GM18861 (cell line): ENCODE measurements around the gene USP10.
"Not testable (repeated sequence)": the region's sequence is repeated elsewhere in the genome, so short reads cannot be mapped to it uniquely, and the experiment has no call there.

Experiments used
- ATAC-seq: cut with Tn5 transposase; IDR thresholded peaks from one replicate; pipeline ENCODE4 v1.9.1; 2021; ENCODE audit not compliant: unreplicated experiment

The USP10 gene

DNA sequence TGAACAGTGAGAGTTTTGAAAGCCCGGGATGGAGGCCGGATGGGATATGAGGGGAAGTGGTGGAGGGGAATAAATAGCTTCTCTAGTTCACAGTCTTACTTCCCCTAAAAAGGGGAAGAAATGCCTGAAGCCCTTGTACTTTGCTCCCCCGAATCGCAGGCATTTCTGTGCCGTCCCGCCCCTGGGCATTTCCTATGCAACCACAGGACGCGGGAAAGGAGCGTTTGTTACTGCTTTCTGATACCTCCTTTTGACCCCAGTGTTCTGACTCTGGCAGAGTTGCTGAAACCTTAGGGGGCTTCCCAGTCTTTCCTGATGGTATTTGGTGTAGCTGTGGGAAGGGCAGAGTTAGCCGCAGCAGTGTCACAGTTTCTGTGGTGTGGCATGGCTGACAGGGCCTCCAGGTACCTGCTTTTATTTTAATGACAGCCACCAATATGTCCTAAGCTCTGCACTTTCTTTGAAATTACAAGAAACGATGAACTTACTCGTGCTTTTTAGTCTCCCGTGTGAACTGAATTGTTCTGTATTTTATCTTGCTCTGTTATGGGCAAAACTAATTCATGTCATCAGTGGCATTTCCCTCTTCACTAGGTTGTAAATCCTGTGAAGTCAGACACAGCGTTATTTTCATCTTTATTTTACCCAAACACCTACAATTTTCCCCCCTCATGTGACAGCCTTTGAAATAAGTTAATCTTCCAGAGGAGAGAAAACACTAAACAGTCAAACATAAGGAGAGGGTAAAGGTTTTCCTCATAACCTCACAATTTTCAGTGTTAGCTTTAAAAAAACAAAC lies 27.1 kb downstream of the USP10 start:
- ATAC-seq = peak; percentile 22

DNA sequence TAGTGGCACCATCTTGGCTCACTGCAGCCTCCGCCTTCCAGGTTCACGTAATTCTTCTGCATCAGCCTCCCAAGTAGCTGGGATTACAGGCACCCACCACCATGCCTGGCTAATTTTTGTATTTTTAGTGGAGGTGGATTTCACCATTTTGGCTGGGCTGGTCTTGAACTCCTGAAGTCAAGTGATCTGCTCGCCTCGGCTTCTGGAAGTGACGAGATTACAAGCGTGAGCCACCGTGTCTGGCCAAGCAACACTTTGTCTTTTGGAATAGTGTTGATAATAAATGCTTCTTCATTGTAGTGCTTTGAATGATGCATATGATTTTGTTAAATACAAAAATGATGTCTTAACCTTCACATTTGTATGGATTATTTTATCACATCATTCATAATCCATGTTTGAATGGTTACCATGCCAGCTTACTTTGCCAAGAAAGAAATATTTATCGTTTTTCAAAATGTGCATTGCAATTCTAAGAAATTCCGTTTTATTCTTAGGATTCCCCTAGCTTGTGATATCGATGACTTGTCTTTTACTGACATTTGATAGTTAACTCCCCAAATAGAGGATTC lies 29.1 kb downstream of the USP10 start:
- ATAC-seq = no peak

DNA sequence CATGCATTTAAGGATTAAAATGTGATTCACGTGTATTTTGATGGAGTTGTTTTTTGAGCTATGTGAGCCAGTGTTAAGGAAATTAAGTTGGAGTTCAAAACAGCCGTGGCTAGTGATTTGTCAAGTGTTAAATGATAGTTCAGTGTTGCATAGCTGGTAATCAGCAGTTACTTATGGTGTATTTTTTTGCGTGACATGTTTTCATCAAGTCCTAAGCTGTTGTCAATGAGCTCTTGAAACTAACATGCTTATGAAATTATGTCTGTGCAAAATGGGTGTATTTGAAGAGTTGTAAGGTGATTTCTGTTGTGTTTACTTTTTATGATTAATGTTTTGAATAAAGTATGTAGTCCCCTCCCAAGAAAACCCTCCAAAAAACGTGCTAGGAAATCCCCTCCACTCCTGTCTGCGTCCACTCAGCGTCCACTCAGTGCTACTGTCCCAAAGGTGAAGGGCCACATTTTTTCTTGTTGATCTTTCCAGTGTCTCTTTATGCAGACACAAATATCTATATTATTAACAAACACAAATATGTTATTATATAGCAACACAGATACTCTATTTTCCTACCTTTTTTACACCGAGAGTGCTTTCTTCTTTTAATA lies 30.0 kb downstream of the USP10 start:
- ATAC-seq = peak; percentile 3

DNA sequence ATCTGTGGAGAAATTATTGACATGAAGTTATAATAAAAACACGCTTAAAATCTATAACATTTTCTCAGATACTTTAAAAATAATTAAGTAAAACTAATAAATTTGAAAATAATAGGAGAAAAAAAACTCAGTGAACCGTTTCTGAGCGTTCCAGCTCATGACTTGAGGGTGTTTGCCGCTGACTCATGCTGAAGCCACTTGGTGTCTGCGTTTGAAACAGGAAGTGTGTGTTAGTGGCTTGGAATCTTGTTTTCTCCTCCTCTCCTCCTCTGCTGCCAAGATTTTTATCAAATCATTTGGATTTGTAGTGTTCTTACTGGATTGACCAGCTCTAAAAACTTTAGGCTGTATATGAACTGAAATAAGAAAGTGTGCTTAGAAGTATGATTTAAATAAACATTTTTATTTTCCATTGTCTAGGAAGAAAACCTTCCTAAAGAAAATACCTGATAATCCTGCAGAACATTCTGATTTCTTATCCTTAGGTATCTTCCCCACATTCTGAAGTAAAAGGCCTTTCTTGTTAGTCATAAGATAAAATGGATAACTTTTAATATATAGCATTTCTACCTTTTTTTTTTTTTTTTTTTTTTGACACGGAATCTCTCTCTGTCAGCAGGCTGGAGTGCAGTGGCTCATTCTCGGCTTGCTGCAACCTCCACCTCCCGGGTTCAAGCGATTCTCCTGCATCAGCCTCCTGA lies 30.8 kb downstream of the USP10 start:
- ATAC-seq = peak; percentile 53

DNA sequence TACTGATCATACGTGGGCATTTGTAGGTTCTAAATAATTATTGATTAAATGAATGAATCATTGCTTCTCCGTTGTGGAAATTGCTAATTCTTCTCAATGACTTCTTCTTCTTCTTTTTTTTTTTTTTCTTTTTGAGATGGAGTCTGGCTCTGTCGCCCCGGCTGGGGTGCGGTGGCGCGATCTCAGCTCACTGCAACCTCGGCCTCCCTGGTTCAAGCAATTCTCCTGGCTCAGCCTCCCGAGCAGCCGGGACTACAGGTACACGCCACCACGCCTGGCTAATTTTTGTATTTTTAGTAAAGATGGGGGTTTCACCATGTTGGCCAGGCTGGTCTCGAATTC lies 32.5 kb downstream of the USP10 start:
- ATAC-seq = not testable (repeated sequence)

DNA sequence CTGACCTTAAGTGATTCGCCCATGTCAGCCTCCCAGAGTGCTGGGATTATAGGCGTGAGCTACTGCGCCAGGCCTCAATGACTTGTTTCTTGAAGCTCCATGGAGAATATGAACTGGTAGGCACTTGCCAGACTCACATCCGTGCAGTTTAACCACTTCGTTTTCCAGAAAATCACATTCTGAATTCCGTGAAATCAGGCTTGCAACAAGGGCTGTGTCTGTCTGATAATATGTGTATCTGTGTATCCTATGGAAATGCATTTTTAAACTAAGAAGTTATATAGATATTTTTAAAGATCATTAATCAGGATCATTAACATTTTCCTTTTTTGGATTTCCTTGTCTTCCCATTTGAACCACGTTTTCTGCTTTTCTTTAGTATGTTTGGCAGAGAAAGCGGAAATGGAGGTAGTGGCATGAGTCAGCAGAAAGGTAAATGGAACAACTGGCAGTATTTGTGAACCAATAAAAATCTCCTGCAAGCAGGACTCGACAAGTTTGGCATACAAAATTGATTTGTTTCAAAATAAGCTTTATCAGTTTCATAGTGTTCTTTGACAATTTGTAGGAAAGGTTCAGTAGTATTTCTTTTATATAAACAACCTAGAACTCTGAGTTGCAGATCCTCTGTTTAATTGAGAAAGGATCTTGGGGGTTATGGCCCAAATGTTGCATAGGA lies 33.0 kb downstream of the USP10 start:
- no peak for ATAC-seq

DNA sequence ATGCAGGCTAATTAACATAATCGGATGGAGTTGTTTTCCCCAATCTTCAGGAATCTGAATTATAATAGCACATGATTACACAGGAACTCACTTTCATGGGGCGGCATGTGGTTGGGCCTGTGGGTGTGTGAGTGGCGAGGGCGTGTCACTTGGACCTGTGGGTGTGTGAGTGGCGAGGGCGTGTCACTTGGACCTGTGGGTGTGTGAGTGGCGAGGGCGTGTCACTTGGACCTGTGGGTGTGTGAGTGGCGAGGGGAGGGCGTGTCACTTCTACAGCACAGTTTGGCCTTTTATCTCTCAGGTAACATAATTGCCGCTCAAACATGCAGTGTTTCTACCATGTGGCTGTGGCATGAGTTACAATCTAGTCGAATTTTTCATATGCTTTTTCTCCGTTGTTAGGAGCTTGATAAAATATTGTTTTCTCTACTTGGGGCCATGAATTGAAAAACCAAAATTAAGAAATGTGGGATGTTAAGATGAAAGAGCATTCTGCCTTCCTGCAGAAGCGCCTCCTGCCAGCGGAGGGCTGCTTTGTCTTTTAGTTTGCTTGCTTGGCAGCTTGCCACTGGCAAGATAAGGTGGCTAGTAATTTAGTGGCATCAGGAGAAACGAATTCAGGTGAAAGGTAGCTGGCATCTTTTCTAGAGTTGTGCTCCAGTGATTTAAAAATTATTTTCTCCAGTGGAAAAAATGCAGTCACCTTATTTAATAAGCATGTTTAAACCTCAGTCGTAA lies 36.2 kb downstream of the USP10 start:
- ATAC-seq = no peak

DNA sequence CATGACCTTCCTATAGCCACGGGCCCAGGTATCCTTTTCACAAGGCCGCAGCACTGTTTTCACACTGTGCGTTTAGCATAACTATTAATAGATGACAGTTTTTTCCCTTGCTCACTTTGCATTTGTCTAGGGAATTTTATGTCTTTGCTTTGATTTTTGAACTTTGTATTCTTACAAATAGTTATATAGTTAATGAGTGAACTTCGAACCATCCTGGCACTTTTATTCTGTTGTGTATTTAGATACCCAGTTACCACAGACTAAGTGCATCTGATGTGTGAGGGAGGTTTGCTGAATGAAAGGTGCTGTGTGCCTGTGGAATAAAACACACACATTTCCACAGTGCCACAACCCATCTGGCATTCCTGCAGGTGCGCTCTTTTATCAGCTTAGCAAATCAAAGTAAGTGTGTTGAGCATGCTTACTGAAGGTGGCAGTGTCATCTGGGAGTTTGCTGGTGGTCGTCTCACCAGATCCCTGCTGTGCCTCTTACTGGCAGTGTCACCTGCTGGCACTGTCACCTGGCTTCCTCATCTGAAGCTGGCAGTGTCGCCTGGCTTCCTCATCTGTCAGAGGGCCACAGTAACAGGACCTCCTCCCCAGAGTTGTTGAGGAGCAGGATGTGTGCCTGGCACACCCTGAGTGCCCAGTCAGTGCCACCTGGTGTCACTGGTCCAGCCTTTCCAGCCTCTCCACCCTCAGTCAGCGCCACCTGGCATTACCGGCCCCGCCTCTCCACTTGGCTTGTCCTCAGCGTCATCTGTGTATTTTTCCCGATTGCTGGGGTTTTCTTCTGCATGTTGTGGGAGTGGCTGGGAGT lies 37.6 kb downstream of the USP10 start:
- ATAC-seq = no peak

DNA sequence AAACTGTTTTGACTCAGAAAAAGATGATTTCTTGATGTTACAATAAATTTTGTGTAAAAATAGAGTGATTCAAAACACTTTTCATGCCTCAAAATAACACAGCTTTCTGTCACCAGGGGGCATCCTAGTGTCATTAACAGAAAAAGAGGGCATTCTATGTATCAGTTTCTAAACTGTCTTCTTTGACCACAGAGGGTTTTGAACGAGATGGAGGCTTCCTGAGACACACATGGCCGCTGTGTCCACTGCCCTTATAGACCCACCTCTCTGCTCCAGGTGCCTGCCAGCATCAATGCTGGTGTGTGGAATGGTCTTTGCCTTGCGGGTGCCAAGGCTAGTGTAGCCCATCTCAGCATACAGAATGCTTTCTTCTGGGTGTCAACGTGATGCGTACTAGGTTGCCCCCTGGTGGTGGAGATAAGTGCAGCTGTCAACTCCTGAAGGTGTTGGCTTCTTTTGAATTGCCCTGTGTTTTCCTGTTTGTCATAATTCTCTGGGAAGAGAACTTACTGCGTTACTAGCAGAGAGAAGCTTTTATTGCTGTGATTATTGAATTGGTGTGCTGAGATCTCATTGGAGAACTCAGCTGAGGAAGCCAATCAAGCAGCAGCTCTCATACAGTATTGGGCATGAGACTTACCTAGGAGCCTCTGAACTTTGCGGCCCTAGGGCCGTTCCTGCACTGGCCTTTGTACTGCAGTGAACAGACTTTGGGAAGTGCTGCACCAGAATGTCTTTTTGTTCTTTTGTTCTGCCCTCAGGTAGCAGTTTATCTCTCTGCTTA lies 38.6 kb downstream of the USP10 start:
- peak; percentile 66 for ATAC-seq

DNA sequence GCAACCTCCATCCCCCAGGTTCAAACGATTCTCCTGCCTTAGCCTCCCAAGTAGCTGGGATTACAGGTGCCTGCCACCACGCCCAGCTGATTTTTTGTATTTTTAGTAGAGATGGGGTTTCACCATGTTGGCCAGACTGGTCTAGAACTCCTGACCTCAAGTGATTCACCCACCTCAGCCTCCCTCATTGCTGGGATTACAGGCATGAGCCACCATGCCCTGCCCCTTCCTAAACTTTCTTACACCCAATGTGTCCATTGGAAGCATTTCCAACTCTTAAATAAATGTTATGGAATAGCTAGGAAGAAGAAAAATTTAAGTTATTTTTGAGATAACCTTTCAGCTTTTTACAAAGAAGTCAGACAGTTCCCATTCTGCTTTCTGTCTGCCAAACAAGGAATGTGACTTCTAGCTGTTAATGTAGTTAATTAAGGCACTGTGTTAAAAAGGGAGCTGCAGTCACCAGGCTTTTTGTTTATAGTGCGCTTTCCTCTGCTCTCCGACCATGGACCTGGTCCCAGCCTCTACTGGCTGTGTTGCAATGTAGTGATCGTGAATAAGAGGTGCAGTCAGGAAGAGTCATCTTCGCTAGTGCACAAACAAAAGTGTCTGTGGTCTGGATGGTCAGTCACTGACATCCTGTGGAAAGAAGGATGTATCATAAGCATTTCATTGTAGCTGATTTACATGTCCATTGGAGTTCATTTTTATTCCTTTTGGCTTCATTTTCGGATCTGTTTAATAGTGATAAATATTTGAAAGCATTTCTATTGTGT lies 39.7 kb downstream of the USP10 start:
- no peak for ATAC-seq

DNA sequence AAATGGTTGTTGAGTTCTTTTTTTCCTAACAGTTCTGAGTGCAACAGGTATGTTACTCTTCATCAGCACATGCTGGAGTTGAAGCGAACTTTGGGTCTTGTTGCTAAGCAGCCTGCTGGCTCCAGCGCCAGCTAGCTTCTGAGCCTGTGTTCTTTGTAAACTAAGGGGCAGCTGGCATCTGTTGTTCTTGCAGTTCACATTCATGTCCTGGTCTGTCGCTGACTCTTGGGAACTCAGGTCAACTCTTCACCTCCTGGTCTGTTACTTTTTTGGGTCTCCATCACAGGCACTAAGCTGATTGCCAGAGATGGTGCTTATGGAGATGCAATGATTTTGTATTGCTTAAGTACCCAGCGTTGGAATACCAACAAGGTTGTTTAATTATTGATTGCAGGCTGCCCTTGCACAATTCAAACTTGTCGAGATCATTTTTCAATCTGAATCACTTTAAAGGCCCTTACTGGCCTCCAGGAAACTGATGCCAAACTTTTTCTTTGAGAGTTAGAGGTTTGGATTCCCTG lies 40.9 kb downstream of the USP10 start:
- ATAC-seq = no peak

DNA sequence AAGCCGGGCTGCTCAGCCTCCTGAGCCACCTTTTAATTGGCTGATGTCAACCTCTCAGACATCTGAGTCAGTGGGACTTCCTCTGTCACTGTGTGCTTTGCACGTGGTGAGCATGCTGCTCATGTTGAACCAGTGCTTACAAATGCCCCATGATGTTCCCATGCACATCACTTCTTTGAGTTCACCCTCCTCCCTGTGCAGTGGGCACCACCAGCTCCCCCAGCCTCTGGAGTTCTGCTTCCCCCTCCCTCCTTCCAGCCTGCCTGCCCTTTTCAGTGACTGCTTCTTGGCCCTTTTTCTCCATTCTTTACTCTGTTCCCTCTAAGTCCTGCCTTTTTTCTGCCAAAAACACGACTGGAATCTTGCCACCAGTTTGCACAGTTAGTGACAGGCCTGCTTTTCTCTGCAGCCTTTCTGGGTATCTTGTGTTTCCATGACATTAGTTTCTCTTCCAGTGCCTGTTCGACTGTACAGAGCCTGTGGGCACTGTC lies 41.6 kb downstream of the USP10 start:
- ATAC-seq = no peak

DNA sequence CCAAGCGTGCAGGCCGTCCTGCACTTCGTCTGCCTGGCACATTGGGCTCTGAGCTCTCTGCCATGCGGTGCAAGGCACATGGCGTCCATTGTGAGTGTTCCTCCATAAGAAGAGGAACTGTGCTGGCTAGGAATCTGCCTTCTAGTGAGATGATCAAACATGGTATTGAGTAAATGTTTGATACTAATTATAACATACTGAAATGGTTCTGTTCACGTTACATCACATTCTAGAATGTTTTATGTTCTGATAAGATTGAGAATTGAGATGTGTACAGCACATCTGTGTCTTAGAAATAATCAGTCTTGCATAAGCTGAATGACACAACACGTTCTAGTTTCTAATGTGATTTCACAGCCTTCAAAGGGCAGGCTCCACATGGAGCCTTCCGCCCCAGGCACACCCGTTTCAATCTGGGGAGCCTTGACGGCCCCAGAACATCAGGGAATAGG lies 42.9 kb downstream of the USP10 start:
- no peak for ATAC-seq

DNA sequence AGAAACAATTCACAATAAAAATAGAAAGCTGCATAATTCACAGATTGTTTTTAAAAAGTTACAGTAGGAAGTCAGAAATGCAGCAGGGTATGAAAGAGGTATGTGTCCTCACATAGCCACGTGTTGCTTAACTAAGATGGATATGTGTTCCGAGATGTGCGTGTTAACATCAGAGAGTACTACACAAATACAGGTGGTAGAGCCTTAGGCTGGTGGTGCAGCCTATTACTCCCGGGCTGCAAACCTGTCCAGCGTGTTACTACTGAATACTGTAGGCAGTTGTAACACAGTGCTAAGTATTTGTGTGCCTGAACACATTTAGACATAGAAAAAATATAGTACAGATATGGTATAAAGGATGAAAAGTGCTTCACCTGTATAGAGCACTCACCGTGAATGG lies 46.4 kb downstream of the USP10 start:
- ATAC-seq = no peak

DNA sequence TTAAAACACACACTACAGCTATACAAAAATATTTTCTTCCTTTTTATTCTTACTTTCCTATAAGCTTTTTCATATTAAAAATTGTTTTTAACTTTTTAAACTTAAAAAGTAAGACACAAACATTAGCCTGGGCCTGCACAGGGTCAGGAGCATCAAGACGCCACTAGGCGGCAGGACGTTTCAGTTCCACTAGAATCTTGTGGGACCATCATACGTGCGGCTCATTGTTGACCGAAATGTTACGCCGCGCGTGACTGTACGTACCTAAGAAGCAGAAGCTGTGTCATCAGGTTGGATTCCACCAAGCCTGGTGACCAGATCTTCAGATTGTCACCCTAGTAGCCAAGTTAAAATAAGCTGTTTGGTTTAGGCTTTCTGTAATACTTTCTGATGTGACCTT lies 47.1 kb downstream of the USP10 start:
- no peak for ATAC-seq

DNA sequence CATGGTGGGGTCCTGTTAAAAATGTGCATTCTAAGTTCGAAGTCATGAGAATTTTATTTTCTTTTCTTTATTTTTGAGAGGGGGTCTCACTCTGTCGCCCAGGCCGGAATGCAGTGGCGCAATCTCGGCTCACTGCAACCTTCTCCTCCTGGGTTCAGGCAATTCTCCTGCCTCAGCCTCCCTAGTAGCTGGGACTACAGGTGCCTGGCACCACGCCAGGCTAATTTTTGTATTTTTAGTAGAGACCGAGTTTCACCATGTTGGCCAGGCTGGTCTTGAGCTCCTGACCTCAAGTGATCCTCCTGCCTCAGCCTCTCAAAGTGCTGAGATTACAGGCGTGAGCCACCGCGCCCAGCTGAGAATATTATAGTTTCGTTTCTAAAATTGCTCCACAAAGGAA lies 48.4 kb downstream of the USP10 start:
- not testable (repeated sequence) for ATAC-seq

DNA sequence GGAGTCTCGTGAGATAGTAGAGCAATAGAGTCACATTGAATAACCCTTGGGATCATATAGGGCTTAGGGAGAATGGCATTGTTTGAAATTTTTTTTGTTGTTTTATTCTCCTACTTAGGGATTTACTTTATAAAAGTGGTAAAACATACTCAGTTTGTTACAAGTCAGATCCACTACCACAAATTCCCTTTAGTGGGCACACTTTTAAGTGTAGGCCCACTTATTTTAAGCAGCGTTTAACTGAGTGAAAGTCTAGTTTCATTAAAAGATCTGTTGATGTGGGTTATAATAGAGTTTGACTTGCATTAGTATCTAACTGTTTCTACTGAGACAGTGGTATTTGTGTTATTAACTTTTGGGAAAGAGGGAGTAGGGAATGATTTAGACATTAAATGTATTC lies 49.3 kb downstream of the USP10 start:
- ATAC-seq = no peak

DNA sequence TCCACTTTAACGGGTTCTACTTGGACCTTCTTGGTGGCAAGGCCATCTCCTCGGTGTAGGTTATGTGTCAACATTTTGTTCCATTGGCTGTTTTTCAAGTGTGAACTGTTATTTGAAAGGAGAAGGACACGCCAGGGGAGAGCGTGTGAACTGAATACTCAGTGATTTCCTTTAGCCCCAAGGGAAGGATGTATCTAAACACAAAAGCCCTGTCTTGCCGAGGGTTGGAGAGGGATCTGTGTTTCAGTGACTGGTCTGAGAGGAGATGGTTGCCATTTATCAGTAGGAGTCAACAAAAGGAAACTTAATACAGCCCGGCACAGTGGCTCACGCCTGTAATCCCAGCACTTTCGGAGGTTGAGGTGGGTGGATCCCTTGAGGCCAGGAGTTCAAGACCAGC lies 50.0 kb downstream of the USP10 start:
- ATAC-seq = no peak
